NCI-H1694 (cell line): ENCODE results near the gene TMEM213.
"Not testable (repeated sequence)": the region's sequence is repeated elsewhere in the genome, so short reads cannot be mapped to it uniquely, and the experiment has no call there.

Source experiments
- DNase-seq: peaks from one replicate; lab custom pipeline; 2025; lab: John Stamatoyannopoulos, UW

TMEM213 gene

DNA sequence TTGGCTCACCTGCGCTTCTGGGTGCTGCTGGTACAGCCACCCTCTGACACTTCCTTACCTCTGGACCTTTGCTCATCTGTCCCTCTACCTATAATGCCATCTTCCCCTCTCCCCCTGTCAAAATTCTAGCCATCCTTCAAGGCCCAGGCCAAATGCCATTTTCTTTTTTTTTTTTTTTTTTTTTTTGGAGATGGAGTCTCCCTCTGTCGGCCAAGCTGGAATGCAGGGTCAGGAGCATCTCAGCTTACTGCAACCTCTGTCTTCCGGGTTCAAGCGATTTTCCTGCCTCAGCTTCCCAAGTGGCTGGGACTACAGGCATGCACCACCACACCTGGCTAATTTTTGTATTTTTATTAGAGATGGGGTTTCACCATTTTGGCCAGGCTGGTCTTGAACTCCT, 748 bp upstream of the TMEM213 start:
- not testable (repeated sequence) for DNase-seq

DNA sequence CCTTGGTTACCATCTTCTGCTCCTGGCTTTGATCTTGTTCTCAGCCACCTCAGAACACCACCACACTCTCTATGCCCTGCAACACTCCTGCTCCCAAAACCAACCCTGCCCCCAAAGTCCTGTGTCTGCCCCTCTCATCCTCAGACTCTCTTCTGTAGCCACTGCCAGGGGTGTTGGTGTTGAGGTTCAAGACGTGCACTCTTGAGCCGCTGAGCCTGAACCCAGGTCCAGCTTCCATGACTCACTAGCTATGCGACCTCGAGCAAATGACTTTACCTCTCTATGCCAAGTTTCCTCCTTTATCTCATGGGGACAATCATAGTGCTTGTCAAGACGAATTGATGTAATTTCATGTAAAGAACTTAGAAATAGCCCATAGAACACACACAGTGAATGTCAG, 1.0 kb downstream of the TMEM213 start:
- DNase-seq = no peak

GRCh38 chr7:138799336-138800000, 1.7 kb downstream of the TMEM213 start:
- no peak for DNase-seq

DNA sequence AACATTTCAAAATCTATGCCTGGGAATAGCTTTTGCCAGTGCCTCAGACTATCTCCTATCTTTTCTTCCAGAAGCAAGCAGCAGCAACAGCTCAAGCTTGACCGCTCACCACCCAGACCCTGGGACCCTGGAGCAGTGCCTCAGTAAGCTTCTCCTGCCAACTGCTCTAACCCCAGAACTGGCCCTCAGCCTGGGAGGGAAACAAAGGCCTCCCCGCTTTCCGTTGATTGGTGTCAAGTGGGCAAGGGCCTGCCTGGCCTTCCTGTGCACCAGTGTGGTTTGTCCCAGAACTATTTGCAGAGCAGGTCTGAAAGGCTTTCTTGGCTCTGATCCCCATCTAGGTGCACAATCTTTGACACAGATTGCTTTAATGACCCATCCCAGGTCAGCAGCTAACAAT, 3.5 kb downstream of the TMEM213 start:
- DNase-seq = no peak

DNA sequence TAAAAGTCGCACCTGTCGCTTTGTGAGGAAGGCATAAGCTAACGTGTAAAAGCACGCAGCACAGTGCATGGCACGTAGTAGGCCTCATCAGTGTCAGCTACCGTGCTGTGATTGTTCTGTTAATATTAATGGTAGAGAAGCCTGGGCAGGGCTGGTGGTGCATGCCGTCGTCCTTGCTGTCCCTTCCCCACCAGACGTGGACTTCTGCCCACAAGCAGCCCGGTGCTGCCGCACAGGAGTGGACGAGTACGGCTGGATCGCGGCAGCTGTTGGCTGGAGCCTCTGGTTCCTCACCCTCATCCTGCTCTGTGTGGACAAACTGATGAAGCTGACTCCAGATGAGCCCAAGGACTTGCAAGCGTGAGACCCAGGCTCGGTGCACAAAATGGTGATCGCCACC, 4.9 kb downstream of the TMEM213 start:
- no peak for DNase-seq

- no peak for DNase-seq
Measured at GRCh38 chr7:138804618-138805017, 6.8 kb downstream of the TMEM213 start.

GRCh38 chr7:138809346-138809745, 11.6 kb downstream of the TMEM213 start:
- no peak for DNase-seq

GRCh38 chr7:138811327-138811726, 13.5 kb downstream of the TMEM213 start:
- DNase-seq = not testable (repeated sequence)

GRCh38 chr7:138813945-138814344, 16.2 kb downstream of the TMEM213 start:
- no peak for DNase-seq

DNA sequence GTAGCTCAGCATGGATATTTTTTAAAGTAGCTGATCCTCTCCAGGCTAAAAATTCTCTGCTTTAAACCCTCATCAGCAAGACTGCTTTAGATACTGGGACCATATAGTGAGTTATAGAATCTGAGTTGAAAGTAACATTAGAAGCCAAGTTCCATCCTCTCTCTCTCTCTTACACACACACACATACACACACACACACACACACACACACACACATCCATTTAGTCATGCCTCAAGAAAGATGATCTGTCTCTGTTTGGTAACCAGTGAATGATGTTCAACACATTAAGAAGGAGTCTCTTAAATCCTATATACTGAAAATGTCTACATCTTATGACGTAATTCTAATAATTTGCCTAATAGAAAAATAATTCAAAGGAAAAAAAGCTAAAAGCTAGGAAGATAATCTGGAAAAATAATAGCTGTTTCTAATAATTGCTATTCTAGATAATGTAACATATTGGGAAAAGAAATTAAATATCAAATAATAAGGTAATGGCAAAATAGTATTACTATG, 17.1 kb downstream of the TMEM213 start:
- DNase-seq = no peak

- DNase-seq = no peak
Measured at GRCh38 chr7:138816650-138817049, 18.9 kb downstream of the TMEM213 start.

- DNase-seq = no peak
Measured at GRCh38 chr7:138819625-138820024, 21.8 kb downstream of the TMEM213 start.

- no peak for DNase-seq
Measured at GRCh38 chr7:138821912-138822311, 24.1 kb downstream of the TMEM213 start.

DNA sequence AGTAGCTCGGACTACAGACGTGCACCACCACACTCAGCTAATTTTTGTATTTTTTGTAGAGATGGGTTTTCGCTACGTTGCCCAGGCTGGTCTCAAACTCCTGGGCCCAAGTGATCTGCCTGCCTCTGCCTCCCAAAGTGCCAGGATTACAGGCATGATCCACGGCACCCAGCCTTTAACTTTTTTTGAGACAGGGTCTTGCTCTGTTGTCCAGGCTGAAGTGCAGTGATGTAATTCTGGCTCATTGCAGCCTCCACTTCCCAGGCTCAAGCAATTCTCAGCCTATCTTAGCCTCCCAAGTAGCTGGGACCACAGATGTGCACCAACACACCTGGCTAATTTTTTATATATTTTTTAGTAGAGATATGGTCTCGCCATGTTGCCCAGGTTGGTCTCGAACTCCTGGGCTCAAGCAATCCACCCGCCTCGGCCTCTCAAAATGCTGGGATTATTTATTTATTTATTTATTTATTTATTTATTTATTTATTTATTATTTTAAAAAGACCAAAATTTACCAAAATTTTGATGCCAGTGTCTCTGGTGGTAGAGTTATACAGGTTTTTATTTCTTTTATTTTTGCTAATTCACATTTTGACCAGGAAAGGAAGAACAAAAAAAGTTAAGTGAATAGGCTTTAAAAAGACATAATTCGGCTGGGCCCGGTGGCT, 25.2 kb downstream of the TMEM213 start:
- DNase-seq = no peak

DNA sequence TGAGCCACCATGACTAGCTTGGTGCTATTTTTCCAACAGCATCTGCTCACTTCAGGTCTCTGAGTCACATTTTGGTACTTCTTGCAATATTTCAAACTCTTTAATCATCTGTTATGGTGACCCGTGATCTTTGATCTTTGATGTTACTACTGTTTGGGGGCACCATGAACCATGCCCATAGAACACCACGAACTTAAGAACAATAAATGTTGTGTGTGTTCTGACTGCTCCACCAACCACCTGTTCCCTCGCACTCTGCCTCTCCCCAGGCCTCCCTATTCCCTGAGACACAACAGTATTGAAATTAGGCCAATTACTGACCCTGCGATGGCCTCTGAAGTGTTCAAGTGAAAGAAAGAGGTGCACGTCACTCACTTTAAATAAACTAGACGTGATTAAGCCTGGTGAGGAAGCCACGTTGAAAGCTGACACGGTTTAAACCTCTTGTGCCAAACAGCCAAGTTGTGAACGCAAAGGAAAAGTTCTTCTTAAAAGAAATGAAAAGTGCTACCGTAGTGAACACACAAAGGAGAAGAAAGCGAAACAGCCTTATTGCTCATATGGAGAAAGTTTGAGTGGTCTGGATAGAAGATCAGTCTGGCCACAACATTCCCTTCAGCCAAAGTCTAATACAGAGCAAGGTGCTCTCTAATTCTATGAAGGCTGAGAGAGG, 27.4 kb downstream of the TMEM213 start:
- no peak for DNase-seq

GRCh38 chr7:138828302-138828701, 30.5 kb downstream of the TMEM213 start:
- no peak for DNase-seq

GRCh38 chr7:138829335-138829734, 31.5 kb downstream of the TMEM213 start:
- DNase-seq = no peak

- no peak for DNase-seq
Measured at GRCh38 chr7:138832966-138833365, 35.2 kb downstream of the TMEM213 start.

- DNase-seq = no peak
Measured at GRCh38 chr7:138833596-138833995, 35.8 kb downstream of the TMEM213 start.

DNA sequence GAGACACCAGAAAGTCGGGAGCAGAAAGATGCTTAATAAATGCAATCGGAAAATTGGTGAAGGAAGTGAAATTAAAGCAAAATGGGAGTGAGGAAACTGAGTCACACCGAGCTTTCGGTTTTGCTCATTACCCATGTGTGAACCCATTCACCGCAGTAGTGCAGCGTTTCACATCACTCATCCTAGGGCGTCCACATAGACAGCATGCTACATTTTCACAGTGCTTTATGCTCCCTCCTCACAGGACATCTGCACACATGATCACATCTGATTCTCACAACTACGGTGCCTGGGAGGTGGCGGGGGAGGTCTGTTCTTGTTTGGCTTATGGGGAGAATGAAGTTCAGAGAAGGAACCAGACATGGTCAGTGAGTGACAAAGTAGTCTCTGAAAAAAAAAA, 36.8 kb downstream of the TMEM213 start:
- no peak for DNase-seq

DNA sequence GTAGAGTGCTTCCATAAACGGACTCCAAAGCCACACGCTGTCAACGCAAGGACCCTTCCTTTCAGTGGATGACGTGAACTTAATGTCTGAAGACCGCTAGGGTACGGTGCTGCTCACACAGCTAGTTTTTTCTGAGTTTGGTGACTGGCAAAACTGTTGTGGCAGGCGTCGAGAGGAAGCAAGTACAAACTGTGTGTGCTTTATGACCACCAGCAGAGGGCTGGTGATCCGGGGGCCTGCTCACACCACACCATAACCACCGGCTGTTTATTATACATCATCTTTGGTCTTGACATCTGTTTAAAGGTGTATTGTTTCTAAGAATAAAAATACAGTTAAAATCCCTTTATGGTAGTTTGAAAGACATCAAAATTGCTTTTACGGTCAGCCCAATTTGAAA, 37.3 kb downstream of the TMEM213 start:
- DNase-seq = no peak

DNA sequence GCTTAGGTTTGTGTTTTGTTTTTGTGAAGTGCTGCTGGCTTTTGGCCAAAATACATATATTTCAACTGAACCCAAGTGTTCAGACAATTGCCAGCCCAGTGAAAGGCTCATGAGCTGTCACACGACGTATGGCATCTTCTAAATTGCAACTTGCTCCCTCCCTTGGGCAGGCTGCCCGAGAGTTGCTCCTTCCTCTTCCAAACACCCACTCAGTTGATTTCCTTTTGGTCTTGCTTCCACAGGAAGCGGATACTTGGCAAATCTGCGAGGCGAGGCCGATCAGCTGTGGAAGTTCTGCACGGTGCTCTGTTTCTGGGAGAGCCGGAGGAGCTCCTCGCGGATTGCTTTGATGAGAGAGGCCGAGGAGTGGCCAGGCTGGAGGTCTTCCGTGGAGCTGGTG, 39.8 kb downstream of the TMEM213 start:
- DNase-seq = no peak

- no peak for DNase-seq
Measured at GRCh38 chr7:138838166-138838565, 40.4 kb downstream of the TMEM213 start.
